NB4 (cell line): ENCODE measurements around the gene RBM34.

ENCODE experiments used
- DNase-seq: peaks from one replicate; pipeline ENCODE4 v3.0.0; 2010; ENCODE audit warnings: low read depth
- H3K4me3 ChIP-seq: one replicate; pipeline ENCODE4 v1.5.1; 2011; ENCODE audit warnings: mild to moderate bottlenecking, low read depth, low read length, moderate library complexity
- MYC ChIP-seq: IDR thresholded peaks from 2 replicates; pipeline ENCODE4 v1.6.1; 2011; ENCODE audit warnings: low read depth, low read length
- POLR2A ChIP-seq: IDR thresholded peaks from 2 replicates; pipeline ENCODE4 v1.6.1; 2011; ENCODE audit warnings: mild to moderate bottlenecking; ENCODE audit not compliant: insufficient read length; ENCODE audit errors: extremely low read depth
- TF ChIP-seq, protein P1 (sequence below): IDR thresholded peaks from one replicate; pipeline ENCODE4 v1.5.1; 2012; ENCODE audit warnings: low read depth, low read length
- TF ChIP-seq, protein P2 (sequence below): IDR thresholded peaks from 2 replicates; pipeline ENCODE4 v1.6.1; 2011; ENCODE audit warnings: low read depth, low read length

The RBM34 gene

GRCh38 chr1:235106457-235106856 is 54.6 kb downstream of the RBM34 start:
- TF ChIP-seq, protein P1, sequence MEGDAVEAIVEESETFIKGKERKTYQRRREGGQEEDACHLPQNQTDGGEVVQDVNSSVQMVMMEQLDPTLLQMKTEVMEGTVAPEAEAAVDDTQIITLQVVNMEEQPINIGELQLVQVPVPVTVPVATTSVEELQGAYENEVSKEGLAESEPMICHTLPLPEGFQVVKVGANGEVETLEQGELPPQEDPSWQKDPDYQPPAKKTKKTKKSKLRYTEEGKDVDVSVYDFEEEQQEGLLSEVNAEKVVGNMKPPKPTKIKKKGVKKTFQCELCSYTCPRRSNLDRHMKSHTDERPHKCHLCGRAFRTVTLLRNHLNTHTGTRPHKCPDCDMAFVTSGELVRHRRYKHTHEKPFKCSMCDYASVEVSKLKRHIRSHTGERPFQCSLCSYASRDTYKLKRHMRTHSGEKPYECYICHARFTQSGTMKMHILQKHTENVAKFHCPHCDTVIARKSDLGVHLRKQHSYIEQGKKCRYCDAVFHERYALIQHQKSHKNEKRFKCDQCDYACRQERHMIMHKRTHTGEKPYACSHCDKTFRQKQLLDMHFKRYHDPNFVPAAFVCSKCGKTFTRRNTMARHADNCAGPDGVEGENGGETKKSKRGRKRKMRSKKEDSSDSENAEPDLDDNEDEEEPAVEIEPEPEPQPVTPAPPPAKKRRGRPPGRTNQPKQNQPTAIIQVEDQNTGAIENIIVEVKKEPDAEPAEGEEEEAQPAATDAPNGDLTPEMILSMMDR, result no peak
- TF ChIP-seq, protein P2, sequence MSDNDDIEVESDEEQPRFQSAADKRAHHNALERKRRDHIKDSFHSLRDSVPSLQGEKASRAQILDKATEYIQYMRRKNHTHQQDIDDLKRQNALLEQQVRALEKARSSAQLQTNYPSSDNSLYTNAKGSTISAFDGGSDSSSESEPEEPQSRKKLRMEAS, result no peak
- TF ChIP-seq MYC (no peak), POLR2A (no peak)
- H3K4me3 ChIP-seq, result no peak overlapping the region
- no peak for DNase-seq

DNA sequence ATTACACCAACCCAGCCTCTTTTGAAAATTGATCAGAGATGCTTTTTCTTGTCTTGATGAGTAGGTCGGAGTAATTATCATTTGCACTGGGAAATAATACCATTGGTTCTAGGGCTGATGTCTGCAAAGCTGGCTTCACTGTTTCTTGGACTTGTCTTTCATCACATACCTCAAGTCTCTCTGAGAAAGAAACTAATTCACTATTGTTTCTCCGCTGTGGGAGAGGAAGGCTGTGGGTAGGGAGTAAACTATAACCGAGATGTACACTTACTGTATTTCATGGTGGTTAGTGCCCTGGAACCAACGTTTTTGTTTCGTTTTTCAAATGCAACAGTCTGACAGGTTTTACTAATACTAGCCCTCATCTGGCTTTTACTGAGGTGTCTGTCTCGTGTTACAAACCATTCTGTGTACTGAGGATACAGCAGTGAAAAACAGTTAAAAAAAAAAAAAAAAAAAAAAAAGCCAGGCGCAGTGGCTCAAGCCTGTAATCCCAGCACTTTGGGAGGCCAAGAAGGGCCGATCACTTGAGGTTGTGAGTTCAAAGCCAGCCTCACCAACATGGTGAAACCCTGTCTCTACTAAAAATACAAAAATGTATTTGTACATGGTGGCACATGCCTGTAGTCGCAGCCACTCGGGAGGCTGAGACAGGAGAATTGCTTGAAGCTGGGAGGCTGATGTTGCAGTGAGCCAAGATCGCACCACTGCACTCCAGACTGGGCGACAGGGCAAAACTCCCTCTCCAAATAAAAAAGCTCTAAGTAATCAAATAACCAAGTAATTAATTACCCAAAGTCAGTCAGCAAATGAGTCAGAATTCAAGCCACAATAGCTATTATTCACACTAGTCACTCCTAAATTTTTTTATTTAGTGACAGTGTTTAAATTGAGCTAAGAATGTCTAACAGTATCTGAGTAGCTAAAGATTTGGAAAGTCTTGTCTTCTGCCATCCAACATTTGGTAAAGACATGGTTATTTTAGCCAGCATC is 55.7 kb downstream of the RBM34 start:
- DNase-seq, result peak; percentile 52
- no peak for TF ChIP-seq POLR2A
- TF ChIP-seq, protein P1, result no peak
- TF ChIP-seq MYC, result no peak
- TF ChIP-seq, protein P2, result no peak
- no peak overlapping the region for H3K4me3 ChIP-seq

DNA sequence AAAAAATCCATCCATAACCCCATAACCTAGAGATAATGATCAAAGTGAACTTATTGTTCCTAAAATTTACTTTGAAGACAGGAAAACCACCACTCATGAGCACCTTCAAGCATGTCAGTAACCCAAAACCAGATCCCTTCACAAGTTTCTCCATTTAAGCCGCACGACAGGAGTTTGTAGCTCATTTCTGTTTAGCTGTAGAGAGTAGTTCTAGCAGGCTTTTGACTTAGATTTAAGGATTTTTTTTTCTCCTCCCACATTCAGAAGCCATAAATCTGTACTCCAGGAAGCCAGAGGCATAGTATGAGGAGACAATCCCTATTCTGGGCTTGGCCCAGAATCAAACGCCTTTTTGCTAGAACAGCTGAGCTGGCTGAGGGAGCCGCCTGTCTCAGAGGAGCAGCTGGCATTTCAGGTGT is 58.0 kb downstream of the RBM34 start:
- TF ChIP-seq MYC, result no peak
- TF ChIP-seq, protein P1, result no peak
- TF ChIP-seq, protein P2, result no peak
- TF ChIP-seq POLR2A, result no peak
- DNase-seq, result no peak
- no peak overlapping the region for H3K4me3 ChIP-seq

GRCh38 chr1:235102259-235102582 is 58.8 kb downstream of the RBM34 start:
- no peak for TF ChIP-seq POLR2A
- TF ChIP-seq, protein P2, result no peak
- no peak for TF ChIP-seq MYC
- TF ChIP-seq, protein P1, result no peak
- no peak overlapping the region for H3K4me3 ChIP-seq
- DNase-seq, result no peak

DNA sequence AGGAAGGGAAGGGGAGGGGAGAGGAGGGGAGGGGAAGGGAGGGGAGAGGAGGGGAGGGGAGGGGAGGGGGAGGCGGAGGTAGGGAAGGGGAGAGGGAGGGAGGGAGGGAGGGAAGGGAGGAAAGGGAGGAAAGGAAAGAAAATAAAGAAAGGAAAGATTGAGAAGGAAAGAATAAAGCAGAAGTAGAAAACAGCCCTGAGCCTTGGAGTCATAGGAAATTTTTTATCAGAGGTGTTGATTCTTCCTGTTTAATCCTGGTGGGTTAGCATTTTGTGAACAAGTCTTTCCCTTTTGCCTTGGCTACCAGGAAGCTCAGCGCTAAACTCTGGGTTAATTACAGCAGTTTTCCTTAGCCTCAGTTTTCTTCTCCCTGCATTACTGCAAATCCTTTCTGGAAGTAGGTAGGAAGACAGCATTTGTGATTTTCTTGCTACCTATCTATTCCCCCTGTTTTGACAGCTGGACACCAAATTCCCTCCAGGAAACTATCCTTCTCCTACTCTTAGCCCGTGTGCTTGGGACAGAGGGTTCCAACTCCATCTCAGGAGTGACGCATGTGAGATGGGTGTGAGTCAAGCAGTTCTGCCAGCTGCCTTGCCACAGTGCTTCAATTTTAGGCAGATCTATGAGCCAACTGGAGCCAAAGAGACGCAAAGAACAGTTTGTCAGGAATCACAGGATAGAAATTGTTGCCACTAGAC is 59.3 kb downstream of the RBM34 start:
- no peak for DNase-seq
- H3K4me3 ChIP-seq, result no peak overlapping the region
- TF ChIP-seq, protein P2, result no peak
- TF ChIP-seq MYC (no peak), POLR2A (no peak)
- TF ChIP-seq, protein P1, result no peak
